Gastroesophageal sphincter (tissue), 3 donors: ENCODE results near the gene TBC1D7.

Experiments
- POLR2AphosphoS5 ChIP-seq: sonication (generic); formaldehyde crosslinking; IDR thresholded peaks from one replicate; pipeline ENCODE4 v1.6.1; 2017; ENCODE audit warnings: antibody characterized with exemption
- TF ChIP-seq, protein P1 (sequence below), 4 experiments: fragments of 200-600 bp in 2 of 4; fragments of 450-650 bp in 2 of 4; sonication (generic) in 1 of 4; IDR thresholded peaks; one replicate each; pipeline ENCODE4 v1.5.1; 2017 to 2019; ENCODE audit warnings: antibody characterized with exemption in 4 of 4, mild to moderate bottlenecking in 2 of 4, moderate library complexity in 2 of 4

DNA sequence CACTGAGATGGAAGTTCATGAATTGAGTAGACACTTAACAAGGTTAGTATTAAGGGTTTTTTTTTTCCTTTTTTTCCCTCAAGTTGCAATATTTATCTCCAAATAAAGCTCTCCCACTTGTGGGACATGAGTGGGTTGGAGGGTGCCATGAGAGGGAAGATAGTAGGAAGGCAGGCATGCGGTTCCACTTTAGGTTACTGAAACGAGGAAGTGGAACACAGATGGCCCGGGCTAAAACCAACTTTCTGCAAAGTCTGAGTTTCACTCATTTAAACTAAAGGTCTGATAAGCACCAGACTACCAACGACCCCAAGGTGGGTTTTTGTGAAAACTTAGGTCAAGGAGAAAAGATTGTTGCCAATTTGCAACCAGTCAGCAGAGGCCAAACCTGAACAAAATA lies 42.2 kb downstream of the TBC1D7 start:
- no peak for TF ChIP-seq POLR2AphosphoS5
- TF ChIP-seq, protein P1, sequence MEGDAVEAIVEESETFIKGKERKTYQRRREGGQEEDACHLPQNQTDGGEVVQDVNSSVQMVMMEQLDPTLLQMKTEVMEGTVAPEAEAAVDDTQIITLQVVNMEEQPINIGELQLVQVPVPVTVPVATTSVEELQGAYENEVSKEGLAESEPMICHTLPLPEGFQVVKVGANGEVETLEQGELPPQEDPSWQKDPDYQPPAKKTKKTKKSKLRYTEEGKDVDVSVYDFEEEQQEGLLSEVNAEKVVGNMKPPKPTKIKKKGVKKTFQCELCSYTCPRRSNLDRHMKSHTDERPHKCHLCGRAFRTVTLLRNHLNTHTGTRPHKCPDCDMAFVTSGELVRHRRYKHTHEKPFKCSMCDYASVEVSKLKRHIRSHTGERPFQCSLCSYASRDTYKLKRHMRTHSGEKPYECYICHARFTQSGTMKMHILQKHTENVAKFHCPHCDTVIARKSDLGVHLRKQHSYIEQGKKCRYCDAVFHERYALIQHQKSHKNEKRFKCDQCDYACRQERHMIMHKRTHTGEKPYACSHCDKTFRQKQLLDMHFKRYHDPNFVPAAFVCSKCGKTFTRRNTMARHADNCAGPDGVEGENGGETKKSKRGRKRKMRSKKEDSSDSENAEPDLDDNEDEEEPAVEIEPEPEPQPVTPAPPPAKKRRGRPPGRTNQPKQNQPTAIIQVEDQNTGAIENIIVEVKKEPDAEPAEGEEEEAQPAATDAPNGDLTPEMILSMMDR (IDR thresholded peaks at IDR 0.05): no peak
